B cell (primary cell): ENCODE data around the gene BMAL1. TPM values are rescaled to one million over a fixed set of nuclear protein-coding genes. Genes with fewer than 3 reads are reported as not detected.

Experiments used
- ATAC-seq: fragments of 200-7000 bp; cut with Tn5 transposase; one replicate; pipeline ENCODE4 v1.10.0; 2021; ENCODE audit warnings: low read depth, mild to moderate bottlenecking, moderate number of reproducible peaks, moderate library complexity
- CTCF ChIA-PET: fragments of 350-600 bp; sonication (Branson Sonifier 250); formaldehyde crosslinking; loops from one replicate; lab custom pipeline; 2021; ENCODE audit warnings: antibody characterized with exemption, inconsistent platforms; lab: Charles Lee
- POLR2A ChIA-PET: fragments of 350-600 bp; sonication (Branson Sonifier 250); formaldehyde crosslinking; loops from one replicate; lab custom pipeline; 2021; ENCODE audit warnings: antibody characterized with exemption; lab: Charles Lee
- DNase-seq: peaks from one replicate; pipeline ENCODE4 v3.0.0; 2013
- H2AFZ ChIP-seq: 2 replicates; pipeline ENCODE4 v1.6.1; 2012; ENCODE audit warnings: mild to moderate bottlenecking, low read depth, low read length; ENCODE audit not compliant: insufficient read depth, poor library complexity, severe bottlenecking
- H3K27ac ChIP-seq, 2 donors: 1 replicate in 1 of 2; 2 replicates in 1 of 2; pipeline ENCODE4 v1.5.1; 2012 to 2013; ENCODE audit warnings: low read length in 2 of 2, mild to moderate bottlenecking in 2 of 2, moderate library complexity in 1 of 2
- H3K27me3 ChIP-seq, 4 experiments: fragments of 200-600 bp in 1 of 4; sonication (generic) in 1 of 4; replicated peaks in 1 of 4; 1 replicate in 2 of 4; 2 replicates in 2 of 4; pipeline versions ENCODE4 v1.6.1 to v1.7.0; 2013 to 2016; ENCODE audit warnings: low read length in 3 of 4, mild to moderate bottlenecking in 2 of 4, mixed read lengths in 1 of 4, moderate library complexity in 1 of 4; ENCODE audit not compliant: insufficient read depth in 4 of 4, control insufficient read depth in 3 of 4; ENCODE audit errors: control extremely low read depth in 1 of 4
- H3K36me3 ChIP-seq, 2 experiments: replicated peaks in 1 of 2; 1 replicate in 1 of 2; 2 replicates in 1 of 2; pipeline versions ENCODE4 v1.6.1 to v1.7.1; 2013; ENCODE audit warnings: low read length in 1 of 2; ENCODE audit not compliant: insufficient read depth in 2 of 2, control insufficient read depth in 1 of 2; ENCODE audit errors: control extremely low read depth in 1 of 2, extremely low read depth in 1 of 2
- H3K4me1 ChIP-seq, 2 donors: fragments of 200-600 bp in 1 of 2; sonication (generic) in 1 of 2; 1 replicate in 1 of 2; 2 replicates in 1 of 2; pipeline versions ENCODE4 v1.5.1 to v1.6.1; 2013 to 2017; ENCODE audit warnings: low read length in 2 of 2; ENCODE audit not compliant: control insufficient read depth in 2 of 2, insufficient read depth in 2 of 2
- H3K4me2 ChIP-seq: replicated peaks from 2 replicates; pipeline ENCODE3; 2012; ENCODE audit warnings: mild to moderate bottlenecking, low read depth, low read length; ENCODE audit not compliant: poor library complexity, severe bottlenecking
- H3K4me3 ChIP-seq, 5 experiments: fragments of 200-600 bp in 1 of 5; sonication (generic) in 1 of 5; 1 replicate in 3 of 5; 2 replicates in 2 of 5; pipeline versions ENCODE4 v1.5.1 to v1.7.0; 2011 to 2016; ENCODE audit warnings: low read length in 4 of 5, mild to moderate bottlenecking in 4 of 5, low read depth in 2 of 5, control low read depth in 1 of 5, moderate library complexity in 1 of 5; ENCODE audit not compliant: insufficient read depth in 1 of 5; ENCODE audit errors: control extremely low read depth in 1 of 5, extremely low read depth in 1 of 5
- H3K79me2 ChIP-seq: fragments of 200-600 bp; sonication (generic); one replicate; pipeline ENCODE4 v1.6.0; 2016; ENCODE audit warnings: low read length; ENCODE audit not compliant: control insufficient read depth, insufficient read depth
- H3K9ac ChIP-seq: fragments of 200-600 bp; sonication (generic); 2 replicates; pipeline ENCODE4 v1.6.1; 2017; ENCODE audit warnings: mild to moderate bottlenecking, low read length, moderate library complexity
- H3K9me3 ChIP-seq, 3 donors: one replicate each; pipeline versions ENCODE4 v1.6.1 to v1.7.1; 2013; ENCODE audit warnings: low read length in 2 of 3; ENCODE audit not compliant: control insufficient read depth in 2 of 3, insufficient read depth in 1 of 3; ENCODE audit errors: control extremely low read depth in 1 of 3
- H4K20me1 ChIP-seq: 2 replicates; pipeline ENCODE4 v1.6.0; 2012; ENCODE audit warnings: mild to moderate bottlenecking, low read length; ENCODE audit not compliant: insufficient read depth, control insufficient read depth, poor library complexity, severe bottlenecking
- H3K27ac Mint-ChIP-seq: one replicate; pipeline ENCODE4 v1.8.0; 2021; ENCODE audit warnings: mixed read lengths
- H3K27me3 Mint-ChIP-seq: one replicate; pipeline ENCODE4 v1.8.0; 2021; ENCODE audit warnings: mixed read lengths
- H3K4me1 Mint-ChIP-seq: one replicate; pipeline ENCODE4 v1.8.0; 2021; ENCODE audit warnings: mixed read lengths
- H3K4me3 Mint-ChIP-seq: one replicate; pipeline ENCODE4 v1.8.0; 2021; ENCODE audit warnings: mixed read lengths
- H3K9me3 Mint-ChIP-seq: one replicate; pipeline ENCODE4 v1.8.0; 2022; ENCODE audit warnings: mixed read lengths; ENCODE audit not compliant: insufficient read depth
- CTCF ChIP-seq: fragments of 200-600 bp; IDR thresholded peaks from one replicate; pipeline ENCODE4 v1.8.0; 2022; ENCODE audit warnings: antibody characterized with exemption, mild to moderate bottlenecking
- EZH2 ChIP-seq: IDR thresholded peaks from 2 replicates; pipeline ENCODE4 v1.6.1; 2012; ENCODE audit warnings: borderline replicate concordance, low read depth, mild to moderate bottlenecking, moderate library complexity, low read length; ENCODE audit not compliant: insufficient read depth, poor library complexity, severe bottlenecking
- WGBS: methylation state at CpG from one replicate; pipeline ENCODE4 v1.1.5; 2013; ENCODE audit warnings: missing lambda C conversion rate; ENCODE audit not compliant: insufficient coverage; 5-methylcytosine and 5-hydroxymethylcytosine counted together
- intact Hi-C: fragments of 100-400 bp; cut with micrococcal nuclease; formaldehyde crosslinking; loops from one replicate; pipeline ENCODE4 v1.10.0; 2022
- polyA plus RNA-seq: library from polyadenylated mRNA; depleted of rRNA; stranded (reverse); fragments of >200 nt; gene quantifications from 2 replicates; pipeline ENCODE4 v1.2.3, GENCODE V29; 2012
- total RNA-seq, 2 donors: library from RNA; stranded (reverse); fragments of 120-200 nt in 1 of 2; gene quantifications; 1 replicate in 1 of 2; 2 replicates in 1 of 2; pipeline versions ENCODE4 v1.2.3 to v1.2.4, GENCODE V29; 2013 to 2022

Gene BMAL1
- total and polyA plus RNA-seq, 2 donors (not counting 1 experiment from before 2014, with no cell fraction given), result 8.6 to 39.1 TPM

- WGBS, result 97% methylated on average over 3 of the region's 4 CpGs
- Histone ChIP-seq H3K4me1 (no peaks in the 10 kb centered on the region), H4K20me1 (no peaks in the 10 kb centered on the region), H3K9me3 (no peaks in the 10 kb centered on the region), H3K4me2 (no peak overlapping the region), H3K79me2 (no peaks in the 10 kb centered on the region), H3K9ac (no peak overlapping the region), H3K4me3 (no peak overlapping the region), H3K27me3 (no peaks in the 10 kb centered on the region), H2AFZ (no peak overlapping the region), H3K36me3 (peaks cover 1 to 56% of the 10 kb centered on the region in 2 experiments), H3K27ac (no peak overlapping the region)
- CTCF ChIA-PET, result no interaction called here
- Mint-ChIP-seq H3K27ac (no peak overlapping the region), H3K4me3 (no peak overlapping the region), H3K27me3 (no peaks in the 10 kb centered on the region), H3K9me3 (no peaks in the 10 kb centered on the region), H3K4me1 (no peaks in the 10 kb centered on the region)
- no peak for DNase-seq
- ATAC-seq, result no peak
- intact Hi-C loops, result no loop called here
- POLR2A ChIA-PET, result no interaction called here
- no peak for TF ChIP-seq EZH2
- TF ChIP-seq CTCF, result no peak
Measured at GRCh38 chr11:13355191-13355590, 77.6 kb downstream of the BMAL1 start.

GRCh38 chr11:13357232-13357631 is 79.6 kb downstream of the BMAL1 start:
- 97% methylated on average over 9 of the region's 9 CpGs for WGBS
- intact Hi-C loops, result no loop called here
- no peak for ATAC-seq
- POLR2A ChIA-PET, result no interaction called here
- Histone ChIP-seq H3K27me3 (no peaks in the 10 kb centered on the region), H3K79me2 (no peaks in the 10 kb centered on the region), H3K27ac (no peak overlapping the region), H2AFZ (no peak overlapping the region), H3K4me2 (no peak overlapping the region), H3K4me3 (no peak overlapping the region), H3K9me3 (no peaks in the 10 kb centered on the region), H3K4me1 (no peaks in the 10 kb centered on the region), H4K20me1 (no peaks in the 10 kb centered on the region), H3K36me3 (peaks cover 1 to 63% of the 10 kb centered on the region in 2 experiments), H3K9ac (no peak overlapping the region)
- no peak overlapping the region for H3K4me3 Mint-ChIP-seq
- no peaks in the 10 kb centered on the region for H3K4me1 Mint-ChIP-seq
- H3K27ac Mint-ChIP-seq, result no peak overlapping the region
- no peaks in the 10 kb centered on the region for H3K9me3 Mint-ChIP-seq
- CTCF ChIA-PET, result no interaction called here
- H3K27me3 Mint-ChIP-seq, result no peaks in the 10 kb centered on the region
- TF ChIP-seq CTCF, result no peak
- no peak for TF ChIP-seq EZH2
- no peak for DNase-seq
